ENCODE measurements around the gene MAN1A1.
A peak's percentile ranks its signal among the peaks of the same experiment; 100 is the strongest.
"Not testable (repeated sequence)": the region's sequence is repeated elsewhere in the genome, so short reads cannot be mapped to it uniquely, and the experiment has no call there.

Gene MAN1A1

GRCh38 chr6:119349361-119350201 is at the start of gene MAN1A1:
TSS of gene MAN1A1 (minus strand) at chr6:119349761. CDS start at chr6:119349065, 696 bp downstream.
- DNase-seq: peak; percentile 95

GRCh38 chr6:119395192-119395591 is 45.6 kb upstream of the MAN1A1 start:
- DNase-seq: no peak

GRCh38 chr6:119390247-119390793 is 40.8 kb upstream of the MAN1A1 start:
- DNase-seq: no peak

DNA sequence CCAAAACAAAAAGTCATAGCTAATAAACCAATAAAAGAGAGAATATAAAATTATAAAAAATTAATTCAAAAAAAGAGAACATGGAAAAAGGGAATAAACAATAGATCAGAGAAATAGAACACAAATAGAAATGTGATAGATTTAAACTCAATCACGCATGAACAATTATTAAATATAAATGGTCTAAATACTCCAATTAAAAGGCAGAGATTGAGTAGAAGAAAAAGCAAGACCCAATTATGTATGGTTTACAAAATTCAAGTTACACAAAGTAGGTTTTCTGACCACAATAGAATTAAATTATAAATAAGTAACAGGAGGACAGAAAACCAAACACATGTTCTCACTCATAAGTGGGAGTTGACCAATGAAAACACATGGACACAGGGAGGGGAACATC is 36.4 kb upstream of the MAN1A1 start:
- DNase-seq: no peak

DNA sequence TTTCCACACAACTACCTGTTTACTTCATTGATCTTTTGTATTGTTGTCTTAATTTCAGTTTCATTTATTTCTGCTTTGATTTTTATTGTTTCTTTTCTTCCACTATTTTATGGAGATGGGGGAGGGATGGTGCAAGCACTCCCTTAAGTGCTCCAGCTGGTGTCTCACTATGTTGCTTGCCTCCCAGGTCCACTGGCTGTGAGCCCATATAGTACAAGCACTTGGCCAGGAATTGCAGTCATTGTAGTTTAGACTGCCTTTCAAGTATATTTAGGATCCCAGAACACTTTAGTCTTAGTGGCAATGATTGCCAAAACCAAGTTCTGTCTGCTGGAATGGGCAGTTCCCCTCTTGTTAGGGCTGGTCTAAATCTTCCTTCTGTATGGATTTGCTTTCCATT is 34.9 kb upstream of the MAN1A1 start:
- no peak for DNase-seq

- DNase-seq: no peak
Observed at GRCh38 chr6:119379809-119380208, 30.2 kb upstream of the MAN1A1 start.

DNA sequence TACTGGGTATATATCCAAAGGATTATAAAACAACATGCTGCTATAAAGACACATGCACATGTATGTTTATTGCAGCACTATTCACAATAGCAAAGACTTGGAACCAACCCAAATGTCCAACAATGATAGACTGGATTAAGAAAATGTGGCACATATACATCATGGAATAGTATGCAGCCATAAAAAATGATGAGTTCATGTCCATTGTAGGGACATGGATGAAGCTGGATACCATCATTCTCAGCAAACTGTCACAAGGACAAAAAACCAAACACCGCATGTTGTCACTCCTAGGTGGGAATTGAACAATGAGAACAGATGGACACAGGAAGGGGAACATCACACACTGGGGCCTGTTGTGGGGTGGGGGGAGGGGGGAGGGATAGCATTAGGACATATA is 27.5 kb upstream of the MAN1A1 start:
- DNase-seq: not testable (repeated sequence)

DNA sequence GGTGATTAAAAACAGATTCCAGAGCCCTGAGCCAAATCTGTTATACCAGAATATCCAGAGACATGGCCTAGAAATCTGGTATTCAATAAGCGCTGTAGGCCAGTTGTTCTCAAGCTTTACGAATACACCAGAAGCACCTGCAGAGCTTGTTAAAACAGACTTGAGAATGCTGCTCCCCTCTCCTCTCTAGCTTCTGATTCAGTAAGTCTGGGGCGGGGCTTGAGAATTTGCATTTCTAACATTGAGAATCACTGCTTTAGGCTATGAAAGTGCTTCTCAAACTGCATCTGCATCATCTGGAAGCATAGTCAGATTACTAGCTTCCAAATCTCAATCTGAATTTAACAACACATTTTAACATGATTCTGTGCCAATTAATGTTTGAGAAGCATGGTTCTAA is 20.5 kb upstream of the MAN1A1 start:
- no peak for DNase-seq

DNA sequence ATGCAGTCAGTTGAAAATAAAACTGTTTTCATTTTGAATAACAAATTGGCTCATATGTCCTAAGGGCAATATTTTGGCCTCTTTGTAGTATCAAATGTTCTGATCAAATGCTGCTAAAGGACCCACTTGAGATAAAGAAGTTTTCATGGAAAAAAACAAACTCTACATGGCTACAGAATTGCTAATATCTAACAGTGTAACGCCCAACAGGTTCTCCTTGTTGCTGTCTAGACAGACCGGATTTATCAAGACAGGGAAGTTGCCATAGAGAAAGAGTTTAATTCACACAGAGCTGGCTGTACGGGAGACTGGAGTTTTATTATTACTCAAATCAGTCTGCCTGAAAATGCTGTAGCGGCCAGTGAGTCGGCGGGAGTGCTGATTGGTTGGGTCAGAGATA is 19.4 kb upstream of the MAN1A1 start:
- DNase-seq: no peak

GRCh38 chr6:119361209-119361608 is 11.6 kb upstream of the MAN1A1 start:
- no peak for DNase-seq

GRCh38 chr6:119360262-119360915 is 10.8 kb upstream of the MAN1A1 start:
- DNase-seq: no peak

DNA sequence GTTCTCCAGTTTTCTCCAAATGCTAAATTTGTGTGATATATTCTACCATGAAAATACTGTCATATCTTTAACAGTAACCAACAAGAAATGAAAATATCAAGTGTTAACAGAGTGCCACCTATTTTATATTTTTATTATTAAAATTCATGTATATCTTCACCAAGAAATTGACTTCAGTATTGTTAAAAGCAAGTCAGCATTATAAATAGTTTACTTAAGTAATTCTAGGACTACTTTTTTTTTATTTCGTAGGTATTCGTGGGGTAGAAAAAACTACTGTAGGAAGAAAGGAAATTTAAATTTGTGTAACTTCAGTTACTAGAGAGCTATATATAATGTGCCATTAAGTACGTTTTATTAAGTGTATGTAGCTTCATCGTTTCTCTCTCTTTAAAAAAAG is 6.3 kb upstream of the MAN1A1 start:
- no peak for DNase-seq

GRCh38 chr6:119355157-119355556 is 5.6 kb upstream of the MAN1A1 start:
- no peak for DNase-seq

DNA sequence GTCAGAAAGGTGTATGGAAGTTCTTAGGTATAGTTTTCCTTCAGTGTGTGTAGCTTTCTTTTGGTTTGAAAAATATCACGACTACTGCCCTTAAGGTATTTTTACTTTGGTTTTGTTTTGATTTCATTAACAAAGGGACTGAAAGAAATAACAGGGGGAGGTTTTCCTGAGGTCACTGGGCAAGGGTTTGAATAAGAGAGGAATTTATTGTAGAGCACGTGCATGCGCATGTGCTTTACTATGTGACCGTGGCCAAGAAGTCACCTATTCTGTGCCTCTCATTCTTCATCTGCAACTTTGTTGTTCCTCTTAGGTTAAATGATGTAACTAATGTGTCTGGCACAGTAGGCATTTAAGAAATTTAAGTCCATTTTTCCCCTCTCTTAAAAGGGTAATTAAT is 4.1 kb upstream of the MAN1A1 start:
- DNase-seq: no peak

DNA sequence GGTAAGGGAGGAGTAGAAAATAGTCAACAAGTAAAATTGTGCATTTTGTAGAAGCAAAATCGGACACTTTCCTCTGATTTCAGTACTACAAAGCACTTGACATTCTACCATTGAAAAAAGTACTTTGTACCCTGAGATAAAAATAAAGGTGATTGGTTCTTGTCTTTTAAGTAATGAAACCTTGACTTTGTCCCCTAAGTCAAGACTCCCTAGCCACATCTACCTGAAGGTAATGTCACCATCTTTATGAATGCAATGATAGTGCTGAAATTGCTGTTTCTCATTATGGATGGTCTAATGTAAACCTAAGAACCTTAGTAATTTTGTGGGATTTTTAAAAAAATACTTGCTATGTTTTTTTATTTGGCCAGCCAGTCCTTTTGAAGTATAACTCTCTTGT is 2.4 kb upstream of the MAN1A1 start:
- no peak for DNase-seq

GRCh38 chr6:119350952-119351372 is 1.4 kb upstream of the MAN1A1 start:
- no peak for DNase-seq

- no peak for DNase-seq
Observed at GRCh38 chr6:119350202-119350951, 816 bp upstream of the MAN1A1 start.

DNA sequence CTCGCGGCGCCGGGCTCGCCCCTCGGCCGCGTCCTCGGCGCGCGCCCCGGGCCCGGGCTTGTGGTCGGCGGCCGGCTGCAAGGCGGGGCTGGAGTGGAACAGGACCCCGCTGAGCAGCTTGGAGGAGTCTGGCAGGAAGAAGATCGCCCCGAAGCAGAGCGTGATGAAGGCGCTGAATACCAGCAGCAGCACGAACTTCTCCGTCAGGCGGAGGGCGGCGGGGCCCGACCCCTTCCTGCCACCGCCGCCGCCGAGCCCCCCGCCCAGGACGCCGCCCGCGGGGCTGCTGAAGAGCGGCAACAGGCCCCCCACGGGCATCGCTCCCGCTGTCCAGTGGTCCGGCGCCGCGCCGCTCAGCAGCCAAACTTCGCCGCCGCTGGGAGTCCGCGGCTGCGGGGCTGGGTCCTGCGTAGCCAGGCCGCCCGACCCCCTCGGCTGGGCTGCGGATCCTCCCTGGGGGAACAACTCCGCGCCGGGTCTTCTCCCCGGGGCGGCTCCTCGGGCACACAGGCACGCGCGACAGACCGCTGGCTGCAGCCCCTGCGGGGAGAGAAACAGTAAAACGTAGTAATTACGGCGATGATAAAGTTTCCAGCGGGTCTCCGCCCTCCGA is 707 bp downstream of the MAN1A1 start:
- no peak for DNase-seq

GRCh38 chr6:119348096-119348747 is 1.3 kb downstream of the MAN1A1 start:
- peak; percentile 50 for DNase-seq

GRCh38 chr6:119347466-119348095 is 2.0 kb downstream of the MAN1A1 start:
- peak; percentile 50 for DNase-seq

DNA sequence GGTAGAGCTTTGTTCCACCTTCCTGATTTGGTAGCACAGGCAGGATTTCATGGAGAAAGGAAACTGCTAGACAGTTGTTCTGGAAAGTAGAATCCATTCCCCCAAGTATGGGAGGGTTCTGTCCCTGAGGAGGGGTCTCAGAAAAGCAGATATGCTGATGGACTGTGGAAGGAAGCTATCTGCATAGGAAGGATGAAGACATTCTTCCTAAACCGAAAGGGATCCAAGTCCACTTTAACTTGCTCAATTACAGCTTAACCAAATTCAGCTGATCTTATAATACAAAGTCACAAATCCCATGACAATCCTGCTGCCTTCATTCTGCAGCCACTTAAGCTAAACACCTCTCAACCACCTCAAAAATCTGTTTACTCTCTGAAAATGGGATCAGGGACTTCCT is 2.6 kb downstream of the MAN1A1 start:
- no peak for DNase-seq

DNA sequence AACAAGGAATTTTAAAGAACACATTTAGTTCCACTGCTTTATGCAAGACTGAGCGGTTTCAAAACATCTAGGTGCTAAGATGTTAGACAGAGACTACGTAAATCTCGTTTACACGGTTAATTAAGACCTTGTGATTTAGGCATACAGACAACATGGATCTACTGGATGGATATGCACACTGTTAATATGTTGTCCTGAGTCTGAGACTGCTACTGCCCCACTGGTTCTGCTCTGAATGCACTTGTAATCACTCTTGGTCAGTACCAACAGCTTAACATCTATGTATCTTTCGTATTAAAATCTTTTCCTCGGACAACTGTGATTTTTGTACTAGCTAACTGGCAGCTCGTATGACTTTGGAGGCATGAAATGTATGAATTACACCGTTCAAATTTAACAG is 3.1 kb downstream of the MAN1A1 start:
- no peak for DNase-seq
